IMR-90 (cell line): Measurements from ENCODE around the gene AFG1L. TPM values are rescaled to one million over a fixed set of nuclear protein-coding genes. Genes with fewer than 3 reads are reported as not detected.

Source experiments
- ATAC-seq: fragments of 200-7000 bp; cut with Tn5 transposase; 2 replicates; pipeline ENCODE4 v1.9.1; 2020; ENCODE audit warnings: low read depth, mild to moderate bottlenecking, moderate library complexity
- BruUV-seq: library from RNA; stranded (reverse); fragments of 400-500 nt; replicated peaks from 2 replicates; lab custom pipeline; 2021; lab: Mats Ljungman, UMichigan
- CTCF ChIA-PET: fragments of 300-600 bp; formaldehyde crosslinking; extraction: SDS; loops from one replicate; lab custom pipeline; 2021; ENCODE audit warnings: antibody characterized with exemption; lab: Yijun Ruan, JAX
- POLR2A ChIA-PET: fragments of 300-600 bp; sonication (Branson Sonifier 250); formaldehyde crosslinking; loops from one replicate; lab custom pipeline; 2022; ENCODE audit warnings: antibody characterized with exemption; ENCODE audit not compliant: unreplicated experiment; lab: Charles Lee
- DNase-seq: peaks from one replicate; pipeline ENCODE4 v3.0.0; 2013
- H2AFZ ChIP-seq: replicated peaks from 2 replicates; pipeline ENCODE3; 2013; ENCODE audit warnings: low read length, mild to moderate bottlenecking; ENCODE audit not compliant: poor library complexity
- H2AK5ac ChIP-seq: 2 replicates; pipeline ENCODE4 v1.6.1; 2013; ENCODE audit warnings: low read depth, low read length, inconsistent platforms
- H2AK9ac ChIP-seq: replicated peaks from 2 replicates; pipeline ENCODE3; 2013; ENCODE audit warnings: mild to moderate bottlenecking, low read depth, low read length, moderate library complexity; ENCODE audit not compliant: poor library complexity
- H2BK120ac ChIP-seq: 2 replicates; pipeline ENCODE4 v1.6.1; 2013; ENCODE audit warnings: low read depth, low read length, inconsistent platforms
- H2BK15ac ChIP-seq: 3 replicates; pipeline ENCODE4 v1.6.1; 2013; ENCODE audit warnings: low read depth, low read length, inconsistent platforms
- H2BK20ac ChIP-seq: 2 replicates; pipeline ENCODE4 v1.6.1; 2013; ENCODE audit warnings: low read depth, mild to moderate bottlenecking, inconsistent platforms, low read length, moderate library complexity
- H2BK5ac ChIP-seq: 2 replicates; pipeline ENCODE4 v1.6.1; 2013; ENCODE audit warnings: mild to moderate bottlenecking, low read depth, low read length, inconsistent platforms; ENCODE audit not compliant: poor library complexity, severe bottlenecking
- H3K14ac ChIP-seq: replicated peaks from 2 replicates; pipeline ENCODE4 v1.6.1; 2013; ENCODE audit warnings: low read depth, low read length, inconsistent platforms
- H3K18ac ChIP-seq: 2 replicates; pipeline ENCODE4 v1.6.1; 2013; ENCODE audit warnings: low read depth, low read length, control low read depth
- H3K23ac ChIP-seq: 2 replicates; pipeline ENCODE4 v1.6.1; 2013; ENCODE audit warnings: low read depth, low read length, inconsistent platforms
- H3K27ac ChIP-seq: 2 replicates; pipeline ENCODE4 v1.5.1; 2013; ENCODE audit warnings: mild to moderate bottlenecking, control low read depth, low read length; ENCODE audit not compliant: insufficient read depth
- H3K27me3 ChIP-seq: 2 replicates; pipeline ENCODE4 v1.6.1; 2013; ENCODE audit warnings: low read length; ENCODE audit not compliant: control insufficient read depth, insufficient read depth
- H3K36me3 ChIP-seq: 2 replicates; pipeline ENCODE4 v1.6.1; 2013; ENCODE audit warnings: low read length, mixed read lengths; ENCODE audit not compliant: control insufficient read depth, insufficient read depth
- H3K4ac ChIP-seq: 2 replicates; pipeline ENCODE4 v1.6.1; 2013; ENCODE audit warnings: low read depth, low read length, inconsistent platforms
- H3K4me1 ChIP-seq: 2 replicates; pipeline ENCODE4 v1.6.1; 2013; ENCODE audit warnings: low read length, mixed read lengths; ENCODE audit not compliant: control insufficient read depth, insufficient read depth
- H3K4me2 ChIP-seq: 2 replicates; pipeline ENCODE4 v1.6.1; 2013; ENCODE audit warnings: low read depth, mild to moderate bottlenecking, control low read depth, low read length, moderate library complexity
- H3K4me3 ChIP-seq: 2 replicates; pipeline ENCODE4 v1.5.1; 2013; ENCODE audit warnings: low read depth, mild to moderate bottlenecking, control low read depth, low read length, moderate library complexity; ENCODE audit not compliant: insufficient read depth
- H3K56ac ChIP-seq: 2 replicates; pipeline ENCODE4 v1.6.1; 2013; ENCODE audit warnings: low read length, inconsistent platforms; ENCODE audit not compliant: insufficient read depth; ENCODE audit errors: extremely low read depth
- H3K79me1 ChIP-seq, 2 experiments: 2 replicates each; pipeline ENCODE4 v1.6.1; 2013; ENCODE audit warnings: low read length in 2 of 2, inconsistent platforms in 1 of 2, low read depth in 1 of 2
- H3K9ac ChIP-seq: 2 replicates; pipeline ENCODE4 v1.6.1; 2013; ENCODE audit warnings: low read depth, low read length, control low read depth
- H3K9me1 ChIP-seq: 2 replicates; pipeline ENCODE4 v1.6.1; 2013; ENCODE audit warnings: low read length, inconsistent platforms; ENCODE audit not compliant: insufficient read depth
- H3K9me3 ChIP-seq: 2 replicates; pipeline ENCODE4 v1.6.1; 2013; ENCODE audit warnings: low read length; ENCODE audit not compliant: control insufficient read depth, insufficient read depth
- H4K20me1 ChIP-seq: 2 replicates; pipeline ENCODE4 v1.6.1; 2013; ENCODE audit warnings: low read length, inconsistent platforms; ENCODE audit not compliant: insufficient read depth
- H4K5ac ChIP-seq: 2 replicates; pipeline ENCODE4 v1.6.1; 2013; ENCODE audit warnings: mild to moderate bottlenecking, low read depth, low read length, control low read depth
- H4K8ac ChIP-seq, 2 experiments: 2 replicates each; pipeline ENCODE4 v1.6.1; 2013; ENCODE audit warnings: low read depth in 2 of 2, low read length in 2 of 2, control low read depth in 1 of 2, inconsistent platforms in 1 of 2
- H4K91ac ChIP-seq: 2 replicates; pipeline ENCODE4 v1.6.1; 2013; ENCODE audit warnings: low read depth, low read length, inconsistent platforms; ENCODE audit not compliant: insufficient read depth
- BHLHE40 ChIP-seq: fragments of 150-350 bp; IDR thresholded peaks from 2 replicates; pipeline ENCODE4 v1.6.1; 2016; ENCODE audit warnings: mild to moderate bottlenecking, low read depth, low read length
- CEBPB ChIP-seq: IDR thresholded peaks from 2 replicates; pipeline ENCODE4 v1.6.1; 2012; ENCODE audit warnings: low read depth, low read length, improper control_type of control experiment
- CHD1 ChIP-seq: IDR thresholded peaks from 2 replicates; pipeline ENCODE4 v1.6.1; 2012; ENCODE audit warnings: low read depth, low read length, improper control_type of control experiment
- CTCF ChIP-seq: conservative IDR thresholded peaks from 2 replicates; pipeline ENCODE4 v1.5.1; 2012; ENCODE audit warnings: mild to moderate bottlenecking, low read depth, low read length, improper control_type of control experiment
- ELK1 ChIP-seq: fragments of 150-350 bp; IDR thresholded peaks from 2 replicates; pipeline ENCODE4 v1.6.1; 2016; ENCODE audit warnings: low read depth, mild to moderate bottlenecking, low read length, moderate library complexity, borderline replicate concordance
- FOS ChIP-seq: fragments of 150-350 bp; IDR thresholded peaks from 2 replicates; pipeline ENCODE4 v1.6.1; 2016; ENCODE audit warnings: low read depth, low read length
- MAFK ChIP-seq: IDR thresholded peaks from 2 replicates; pipeline ENCODE4 v1.6.1; 2012; ENCODE audit warnings: low read depth, low read length, improper control_type of control experiment
- MAZ ChIP-seq: IDR thresholded peaks from 2 replicates; pipeline ENCODE4 v1.6.1; 2012; ENCODE audit warnings: low read depth, mild to moderate bottlenecking, low read length, improper control_type of control experiment, moderate library complexity, borderline replicate concordance
- MXI1 ChIP-seq: IDR thresholded peaks from 2 replicates; pipeline ENCODE4 v1.6.1; 2012; ENCODE audit warnings: low read depth, mild to moderate bottlenecking, low read length, moderate library complexity, borderline replicate concordance
- NFE2L2 ChIP-seq: fragments of 150-350 bp; IDR thresholded peaks from 2 replicates; pipeline ENCODE4 v1.6.1; 2016; ENCODE audit warnings: low read depth, mild to moderate bottlenecking, low read length
- POLR2A ChIP-seq: IDR thresholded peaks from 2 replicates; pipeline ENCODE4 v1.6.1; 2012; ENCODE audit warnings: mild to moderate bottlenecking, low read depth, low read length
- RAD21 ChIP-seq: IDR thresholded peaks from 2 replicates; pipeline ENCODE4 v1.6.1; 2012; ENCODE audit warnings: low read length, improper control_type of control experiment
- RCOR1 ChIP-seq: IDR thresholded peaks from 2 replicates; pipeline ENCODE4 v1.6.1; 2012; ENCODE audit warnings: mild to moderate bottlenecking, low read length, improper control_type of control experiment; ENCODE audit not compliant: insufficient replicate concordance
- RFX5 ChIP-seq: IDR thresholded peaks from 2 replicates; pipeline ENCODE4 v1.8.0; 2012; ENCODE audit warnings: low read depth, mild to moderate bottlenecking, low read length, moderate library complexity
- SMC3 ChIP-seq: fragments of 150-350 bp; IDR thresholded peaks from 2 replicates; pipeline ENCODE4 v1.6.1; 2016; ENCODE audit warnings: low read depth, mild to moderate bottlenecking, antibody characterized with exemption, low read length, moderate library complexity
- USF2 ChIP-seq: fragments of 150-350 bp; IDR thresholded peaks from 2 replicates; pipeline ENCODE4 v1.6.1; 2017; ENCODE audit warnings: mild to moderate bottlenecking, antibody characterized with exemption, low read length, low read depth
- WGBS, 2 experiments: methylation state at CpG; one replicate each; pipeline versions ENCODE4 v1.1.5 to v1.1.7; 2013; ENCODE audit warnings: missing lambda C conversion rate in 2 of 2; ENCODE audit not compliant: insufficient read length in 1 of 2; ENCODE audit errors: extremely low coverage in 2 of 2; 5-methylcytosine and 5-hydroxymethylcytosine counted together
- dilution Hi-C: fragments of 300-500 bp; cut with HindIII; formaldehyde crosslinking; loops from one replicate; pipeline ENCODE4 v1.14.3; 2018; ENCODE audit warnings: low sequenced_read_pairs; ENCODE audit not compliant: unreplicated experiment
- in situ Hi-C: fragments of 300-500 bp; cut with MboI; formaldehyde crosslinking; loops from 3 replicates; pipeline ENCODE4 v1.14.3; 2019; ENCODE audit warnings: low sequenced_read_pairs, inconsistent platforms, mixed read lengths
- intact Hi-C: fragments of 100-400 bp; cut with micrococcal nuclease; formaldehyde crosslinking; loops from 2 replicates; pipeline ENCODE4 v1.10.0; 2022
- polyA plus RNA-seq, 3 experiments: library from polyadenylated mRNA; depleted of rRNA; stranded (reverse); fragments of >200 nt; gene quantifications; 2 replicates each; pipeline ENCODE4 v1.2.3, GENCODE V29; 2012; ENCODE audit warnings: low replicate concordance in 1 of 3
- total RNA-seq: library from RNA; depleted of rRNA; stranded (reverse); fragments of >200 nt; gene quantifications from 2 replicates; pipeline ENCODE4 v1.2.3, GENCODE V29; 2012

AFG1L gene
- total and polyA plus RNA-seq, 2 of the 4 experiments (the other 2 are of a cell fraction) = 1.0 to 2.0 TPM

GRCh38 chr6:108465098-108465495 is 170.2 kb downstream of the AFG1L start:
- Histone ChIP-seq H3K4me3 (no peak overlapping the region), H2BK15ac (no peak overlapping the region), H3K56ac (no peak overlapping the region), H3K9me1 (no peaks in the 10 kb centered on the region), H3K14ac (no peak overlapping the region), H3K4me2 (no peak overlapping the region), H2BK20ac (no peak overlapping the region), H3K4me1 (no peaks in the 10 kb centered on the region), H4K5ac (no peak overlapping the region), H2AFZ (no peak overlapping the region), H3K9me3 (no peaks in the 10 kb centered on the region), H2BK5ac (no peak overlapping the region), H4K8ac (no peak overlapping the region), H3K18ac (no peak overlapping the region), H3K23ac (no peak overlapping the region), H3K27ac (no peak overlapping the region), H2AK9ac (no peak overlapping the region), H2BK120ac (no peak overlapping the region), H4K91ac (no peak overlapping the region), H3K79me1 (no peaks in the 10 kb centered on the region), H3K4ac (no peak overlapping the region), H3K27me3 (peaks cover 2% of the 10 kb centered on the region; the same call in 1 of the 2 replicates), H4K20me1 (no peaks in the 10 kb centered on the region), H3K36me3 (no peaks in the 10 kb centered on the region), H2AK5ac (no peak overlapping the region), H3K9ac (no peak overlapping the region)
- DNase-seq (no peak), ATAC-seq (no peak)
- POLR2A ChIA-PET = no interaction called here
- no TSS peak for BruUV-seq
- in situ Hi-C loops (no loop called here), intact Hi-C loops (no loop called here), dilution Hi-C loops (no loop called here)
- CTCF ChIA-PET = no interaction called here
- TF ChIP-seq POLR2A (no peak), RFX5 (no peak), FOS (no peak), SMC3 (no peak), BHLHE40 (no peak), USF2 (no peak), MAZ (no peak), MAFK (no peak), CHD1 (no peak), RCOR1 (no peak), CTCF (no peak), NFE2L2 (no peak), MXI1 (no peak), RAD21 (no peak), CEBPB (no peak), ELK1 (no peak)
- WGBS, 2 experiments = no CpG with 5 or more reads among the region's 2 CpGs
